ENCODE results near the gene TTC28. TPM values are rescaled to one million over a fixed set of nuclear protein-coding genes. Genes with fewer than 3 reads are reported as not detected.
"Not testable (repeated sequence)": the region's sequence is repeated elsewhere in the genome, so short reads cannot be mapped to it uniquely, and the experiment has no call there.

Gene TTC28
- total RNA-seq, 2 experiments from 2014 or later, result 0.67 to 0.72 TPM

GRCh38 chr22:28394513-28395110 lies 285.0 kb downstream of the TTC28 start:
- ChIA-PET CTCF (no interaction called here), POLR2A (no interaction called here)

GRCh38 chr22:28381429-28382167 lies 298.0 kb downstream of the TTC28 start:
- ChIA-PET POLR2A (no interaction called here), CTCF (interaction anchor here (0.6 kb wide), 1 partner anchor 955 kb away, joined by 3 read pairs; no protein-coding TSS in a partner anchor)

- CTCF ChIA-PET, result no interaction called here
Observed at GRCh38 chr22:28379951-28380350, 299.7 kb downstream of the TTC28 start.

GRCh38 chr22:28379075-28379779 lies 300.4 kb downstream of the TTC28 start:
- ChIA-PET POLR2A (no interaction called here), CTCF (no interaction called here)

More at GRCh38 chr22:28379951-28380350, 299.7 kb downstream of the TTC28 start:
- POLR2A ChIA-PET, result no interaction called here

- POLR2A ChIA-PET, result no interaction called here
- CTCF ChIA-PET, result no interaction called here
Observed at GRCh38 chr22:28375761-28376534, 303.7 kb downstream of the TTC28 start.

- CTCF ChIA-PET, result interaction anchor here (1.0 kb wide), 1 partner anchor 320 kb away, joined by 3 read pairs; no protein-coding TSS in a partner anchor
- POLR2A ChIA-PET, result no interaction called here
Observed at GRCh38 chr22:28373831-28374230, 305.8 kb downstream of the TTC28 start.

GRCh38 chr22:28369854-28370253 lies 309.8 kb downstream of the TTC28 start:
- POLR2A ChIA-PET, result no interaction called here

GRCh38 chr22:28366856-28367255 lies 312.8 kb downstream of the TTC28 start:
- ChIA-PET POLR2A (no interaction called here), CTCF (no interaction called here)

More at GRCh38 chr22:28369854-28370253, 309.8 kb downstream of the TTC28 start:
- CTCF ChIA-PET, result no interaction called here

GRCh38 chr22:28365371-28365770 lies 314.3 kb downstream of the TTC28 start:
- CTCF ChIA-PET, result no interaction called here
- POLR2A ChIA-PET, result no interaction called here

GRCh38 chr22:28364105-28364504 lies 315.5 kb downstream of the TTC28 start:
- CTCF ChIA-PET, POLR2A ChIA-PET: not testable (repeated sequence)

GRCh38 chr22:28360939-28361338 lies 318.7 kb downstream of the TTC28 start:
- ChIA-PET CTCF (no interaction called here), POLR2A (no interaction called here)

- CTCF ChIA-PET, result no interaction called here
- POLR2A ChIA-PET, result no interaction called here
Observed at GRCh38 chr22:28358312-28358711, 321.3 kb downstream of the TTC28 start.

- POLR2A ChIA-PET, result interaction anchor here (0.7 kb wide), 1 partner anchor 61 kb away, joined by 4 read pairs; no protein-coding TSS in a partner anchor
- CTCF ChIA-PET, result no interaction called here
Observed at GRCh38 chr22:28357193-28357592, 322.4 kb downstream of the TTC28 start.

GRCh38 chr22:28351476-28351875 lies 328.2 kb downstream of the TTC28 start:
- POLR2A ChIA-PET, result no interaction called here
- CTCF ChIA-PET, result no interaction called here

- ChIA-PET POLR2A (no interaction called here), CTCF (no interaction called here)
Observed at GRCh38 chr22:28348613-28349609, 330.7 kb downstream of the TTC28 start.

- ChIA-PET POLR2A (no interaction called here), CTCF (interaction anchor here (1.3 kb wide), 1 partner anchor 30 kb away, joined by 3 read pairs; no protein-coding TSS in a partner anchor)
Observed at GRCh38 chr22:28346308-28346707, 333.3 kb downstream of the TTC28 start.

GRCh38 chr22:28344918-28345703 lies 334.5 kb downstream of the TTC28 start:
- CTCF ChIA-PET, result interaction anchor here (0.5 kb wide), 1 partner anchor 584 kb away, joined by 4 read pairs; no protein-coding TSS in a partner anchor
- POLR2A ChIA-PET, result no interaction called here

GRCh38 chr22:28341001-28341400 lies 338.6 kb downstream of the TTC28 start:
- ChIA-PET POLR2A (no interaction called here), CTCF (no interaction called here)
